Measurements from ENCODE around the gene PCIF1. TPM values are rescaled to one million over a fixed set of nuclear protein-coding genes. Genes with fewer than 3 reads are reported as not detected.

PCIF1 gene
- total RNA-seq, 1 experiment from 2014 or later, result 35.3 TPM

GRCh38 chr20:45959956-45960630 lies 25.6 kb downstream of the PCIF1 start:
- H4K20me1 ChIP-seq (ENCODE audit: insufficient read depth), result no peaks in the 10 kb centered on the region
- no peaks in the 10 kb centered on the region for H3K9me2 ChIP-seq (ENCODE audit: insufficient read depth)
- H3K79me2 ChIP-seq (ENCODE audit: low read depth), result no peaks in the 10 kb centered on the region
- BruUV-seq (replicated peaks), result no TSS peak
- ChIA-PET CTCF (interaction anchor here (0.7 kb wide), 1 partner anchor 140 kb away, joined by 4 read pairs; no protein-coding TSS in a partner anchor), POLR2A (ENCODE audit: unreplicated experiment) (no interaction called here)
- no peaks in the 10 kb centered on the region for H3F3A ChIP-seq (ENCODE audit: insufficient read depth, low read depth)
- peaks cover 14% of the 10 kb centered on the region; the same call in 1 of the 2 replicates for H3K36me3 ChIP-seq (ENCODE audit: low read depth)
- no peak overlapping the region for H3K27ac ChIP-seq
- no peak overlapping the region for H2AFZ ChIP-seq
- DNase-seq, result peak in 1 of 2 experiments; percentile 23
- H3K4me1 ChIP-seq (replicated peaks; ENCODE audit: insufficient read depth), result no peaks in the 10 kb centered on the region
- intact Hi-C loops (cut with micrococcal nuclease; ENCODE audit: unreplicated experiment), result loop anchor here (5.0 kb wide), 1 partner anchor 148 kb away; the partner anchor contains the start of gene UBE2C
- H3K4me3 ChIP-seq, result no peak overlapping the region
- TF ChIP-seq EZH2 (IDR thresholded peaks at IDR 0.05; ENCODE audit: low read depth), result no peak
- TF ChIP-seq CTCF (conservative IDR thresholded peaks at IDR 0.05), result no peak
- no peak overlapping the region for H3K4me2 ChIP-seq
- no peaks in the 10 kb centered on the region for H3K9me3 ChIP-seq (ENCODE audit: insufficient read depth, low read depth)
- H3K27me3 ChIP-seq (ENCODE audit: insufficient read depth, low read depth), result no peaks in the 10 kb centered on the region

GRCh38 chr20:45962031-45962755 lies 27.7 kb downstream of the PCIF1 start:
- CTCF ChIA-PET, result interaction anchor here (0.6 to 1.2 kb wide), 4 partner anchors 7 to 639 kb away, joined by 3 to 6 read pairs (median 5); no protein-coding TSS in a partner anchor
- peak in 1 of 2 experiments; percentile 11 for DNase-seq
- Histone ChIP-seq H3K27ac (no peak overlapping the region), H3K79me2 (ENCODE audit: low read depth) (no peaks in the 10 kb centered on the region), H3F3A (ENCODE audit: insufficient read depth, low read depth) (no peaks in the 10 kb centered on the region), H3K9me3 (ENCODE audit: insufficient read depth, low read depth) (no peaks in the 10 kb centered on the region), H3K4me3 (no peak overlapping the region), H4K20me1 (ENCODE audit: insufficient read depth) (no peaks in the 10 kb centered on the region), H3K9me2 (ENCODE audit: insufficient read depth) (no peaks in the 10 kb centered on the region), H3K36me3 (ENCODE audit: low read depth) (peaks cover 14% of the 10 kb centered on the region; the same call in 1 of the 2 replicates), H3K27me3 (ENCODE audit: insufficient read depth, low read depth) (no peaks in the 10 kb centered on the region), H3K4me2 (no peak overlapping the region), H2AFZ (no peak overlapping the region), H3K4me1 (replicated peaks; ENCODE audit: insufficient read depth) (no peaks in the 10 kb centered on the region)
- intact Hi-C loops (cut with micrococcal nuclease; ENCODE audit: unreplicated experiment), result loop anchor here (5.0 kb wide), 1 partner anchor 150 kb away; the partner anchor contains the start of gene UBE2C
- TF ChIP-seq EZH2 (IDR thresholded peaks at IDR 0.05; ENCODE audit: low read depth) (no peak), CTCF (conservative IDR thresholded peaks at IDR 0.05) (no peak)
- POLR2A ChIA-PET (ENCODE audit: unreplicated experiment), result interaction anchor here (0.6 kb wide), 1 partner anchor 23 kb away, joined by 3 read pairs; no protein-coding TSS in a partner anchor
- no TSS peak for BruUV-seq (replicated peaks)
